ENCODE data around the gene TFB2M. TPM values are rescaled to one million over a fixed set of nuclear protein-coding genes. Genes with fewer than 3 reads are reported as not detected.

Gene TFB2M
- total RNA-seq, 2 donors from 2014 or later = 5.9 to 6.5 TPM

- ATAC-seq (ENCODE audit: insufficient number of reproducible peaks, low FRiP score, low read depth) = no peak
- DNase-seq (ENCODE audit: low spot score) = no peak
- Histone ChIP-seq H3K9me3 (peaks cover 9% of the 10 kb centered on the region), H3K4me3 (no peak overlapping the region), H3K36me3 (no peaks in the 10 kb centered on the region), H3K4me1 (ENCODE audit: control insufficient read depth in 1 of 2, low read depth in 2 of 2) (no peaks in the 10 kb centered on the region), H3K27me3 (replicated peaks; ENCODE audit: insufficient read depth) (no peaks in the 10 kb centered on the region), H3K27ac (no peak overlapping the region)
- no peak for TF ChIP-seq CTCF (IDR thresholded peaks at IDR 0.05)
Observed at GRCh38 chr1:246532519-246532918, 33.5 kb downstream of the TFB2M start.

GRCh38 chr1:246530482-246530881, 35.6 kb downstream of the TFB2M start:
- Histone ChIP-seq H3K4me1 (ENCODE audit: control insufficient read depth in 1 of 2, low read depth in 2 of 2) (no peaks in the 10 kb centered on the region), H3K27me3 (replicated peaks; ENCODE audit: insufficient read depth) (no peaks in the 10 kb centered on the region), H3K27ac (no peak overlapping the region), H3K36me3 (no peaks in the 10 kb centered on the region), H3K4me3 (no peak overlapping the region), H3K9me3 (peaks cover 9% of the 10 kb centered on the region)
- TF ChIP-seq CTCF (IDR thresholded peaks at IDR 0.05) = no peak
- DNase-seq (ENCODE audit: low spot score) (no peak), ATAC-seq (ENCODE audit: insufficient number of reproducible peaks, low FRiP score, low read depth) (no peak)

DNA sequence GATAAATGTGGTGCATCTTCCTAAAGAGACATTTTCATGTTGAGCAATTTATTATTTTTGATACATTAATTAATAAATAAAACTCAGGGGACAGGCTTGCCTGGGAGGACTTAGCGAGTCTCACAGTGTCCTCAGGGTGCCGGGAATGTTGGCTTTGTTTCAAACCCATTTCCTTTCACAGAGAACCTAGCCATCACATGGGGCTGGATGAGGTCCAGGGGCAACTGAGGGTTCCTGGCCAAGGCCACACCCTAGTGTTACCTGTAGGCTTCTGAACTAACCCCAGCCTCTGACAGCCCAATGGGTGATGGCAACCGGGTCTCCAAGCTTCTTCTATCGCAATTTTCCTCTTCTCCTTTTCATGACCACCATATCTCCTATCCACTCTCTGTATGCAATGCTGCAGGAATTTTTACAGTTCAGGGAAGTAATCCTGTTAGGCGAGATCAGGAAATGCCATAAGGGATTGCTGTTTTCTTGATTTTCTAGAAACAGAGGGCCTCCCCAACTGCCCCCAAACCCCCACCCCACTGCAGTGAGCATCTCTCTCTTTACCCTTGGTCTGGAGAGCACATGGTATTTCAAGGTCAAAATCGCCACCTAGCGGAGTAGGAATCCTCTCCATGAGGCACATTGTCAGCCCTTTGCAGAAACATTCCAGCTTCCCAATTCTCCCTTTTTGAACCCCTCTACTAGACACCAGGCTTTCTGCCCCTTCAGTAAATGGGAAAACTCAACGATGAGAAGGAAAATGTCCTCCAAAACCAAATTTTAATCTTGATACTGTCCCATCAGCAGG, 36.9 kb downstream of the TFB2M start:
- ATAC-seq (ENCODE audit: insufficient number of reproducible peaks, low FRiP score, low read depth) (no peak), DNase-seq (ENCODE audit: low spot score) (no peak)
- Histone ChIP-seq H3K27me3 (replicated peaks; ENCODE audit: insufficient read depth) (no peaks in the 10 kb centered on the region), H3K4me1 (ENCODE audit: control insufficient read depth in 1 of 2, low read depth in 2 of 2) (no peaks in the 10 kb centered on the region), H3K27ac (no peak overlapping the region), H3K9me3 (peaks cover 9% of the 10 kb centered on the region), H3K36me3 (no peaks in the 10 kb centered on the region), H3K4me3 (no peak overlapping the region)
- no peak for TF ChIP-seq CTCF (IDR thresholded peaks at IDR 0.05)

GRCh38 chr1:246527402-246528088, 38.5 kb downstream of the TFB2M start:
- ATAC-seq (ENCODE audit: insufficient number of reproducible peaks, low FRiP score, low read depth) (no peak), DNase-seq (ENCODE audit: low spot score) (no peak)
- Histone ChIP-seq H3K9me3 (peaks cover 9% of the 10 kb centered on the region), H3K27ac (no peak overlapping the region), H3K36me3 (no peaks in the 10 kb centered on the region), H3K4me1 (ENCODE audit: control insufficient read depth in 1 of 2, low read depth in 2 of 2) (no peaks in the 10 kb centered on the region), H3K27me3 (replicated peaks; ENCODE audit: insufficient read depth) (no peaks in the 10 kb centered on the region), H3K4me3 (no peak overlapping the region)
- no peak for TF ChIP-seq CTCF (IDR thresholded peaks at IDR 0.05)

DNA sequence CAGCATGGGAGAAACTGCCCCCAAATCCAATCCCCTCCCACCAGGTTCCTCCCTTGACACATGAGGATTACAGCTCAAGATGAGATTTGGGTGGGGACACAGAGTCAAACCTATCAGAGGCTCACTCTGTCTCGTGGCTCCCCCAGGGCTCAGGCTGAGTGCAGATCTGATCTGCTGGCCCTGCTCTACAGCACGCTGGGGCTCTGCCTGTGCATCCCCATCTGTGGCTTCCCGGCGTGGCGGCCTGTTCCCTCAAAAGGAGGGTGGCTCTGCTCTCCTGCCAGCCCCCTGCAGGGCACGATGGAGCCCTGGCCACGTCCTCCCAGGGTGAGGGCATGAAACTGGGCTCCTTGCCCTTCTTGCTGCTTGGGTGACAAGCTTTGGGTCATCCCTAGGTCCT, 39.1 kb downstream of the TFB2M start:
- no peaks in the 10 kb centered on the region for H3K27me3 ChIP-seq (replicated peaks; ENCODE audit: insufficient read depth)
- H3K36me3 ChIP-seq = no peaks in the 10 kb centered on the region
- no peak overlapping the region for H3K4me3 ChIP-seq
- no peaks in the 10 kb centered on the region for H3K4me1 ChIP-seq (ENCODE audit: control insufficient read depth in 1 of 2, low read depth in 2 of 2)
- ATAC-seq (ENCODE audit: insufficient number of reproducible peaks, low FRiP score, low read depth) = no peak
- H3K9me3 ChIP-seq = peaks cover 9% of the 10 kb centered on the region
- TF ChIP-seq CTCF (IDR thresholded peaks at IDR 0.05) = no peak
- no peak for DNase-seq (ENCODE audit: low spot score)
- no peak overlapping the region for H3K27ac ChIP-seq

All from thoracic aorta (tissue), 2 donors.